GM23248 (cell line): ENCODE results near the gene IBSP.

Source experiments
- EZH2 ChIP-seq: fragments of 200-600 bp; sonication (generic); IDR thresholded peaks from 2 replicates; pipeline ENCODE4 v1.6.1; 2018; ENCODE audit warnings: antibody characterized with exemption, mild to moderate bottlenecking; ENCODE audit not compliant: insufficient read depth, poor library complexity, severe bottlenecking
- EZH2phosphoT487 ChIP-seq: fragments of 200-600 bp; sonication (generic); IDR thresholded peaks from 2 replicates; pipeline ENCODE4 v1.6.1; 2018; ENCODE audit warnings: antibody characterized with exemption, moderate library complexity, mild to moderate bottlenecking, low read depth; ENCODE audit not compliant: insufficient read depth

GRCh38 chr4:87803421-87803820 is 4.1 kb downstream of the IBSP start:
- TF ChIP-seq EZH2phosphoT487 (no peak), EZH2 (no peak)
